Endothelial cell of umbilical vein (primary cell): ENCODE results near the gene HSPA9.

Source experiments
- CTCF ChIP-seq, 2 donors: IDR thresholded peaks; 1 replicate in 1 of 2; 2 replicates in 1 of 2; pipeline ENCODE4 v1.5.1; 2011; ENCODE audit warnings: low read length in 2 of 2, mild to moderate bottlenecking in 2 of 2, moderate library complexity in 2 of 2, control low read depth in 1 of 2, inconsistent platforms in 1 of 2, low read depth in 1 of 2; ENCODE audit not compliant: insufficient read depth in 1 of 2; ENCODE audit errors: extremely low read depth in 1 of 2
- GATA2 ChIP-seq: IDR thresholded peaks from 2 replicates; pipeline ENCODE4 v1.7.0; 2011; ENCODE audit warnings: low read depth, mild to moderate bottlenecking, moderate library complexity, mixed read lengths, low read length; ENCODE audit not compliant: insufficient read length, insufficient read depth

GRCh38 chr5:138623053-138623452 is 47.9 kb upstream of the HSPA9 start:
- TF ChIP-seq CTCF (IDR thresholded peaks at IDR 0.05; ENCODE audit: extremely low read depth in 1 of 2, insufficient read depth in 1 of 2, low read depth in 1 of 2, low read length in 2 of 2), result no peak
- TF ChIP-seq GATA2, result no peak
